Middle frontal gyrus (tissue), 1 donor: Measurements from ENCODE around the gene GAGE12J.
"Not testable (repeated sequence)": the region's sequence is repeated elsewhere in the genome, so short reads cannot be mapped to it uniquely, and the experiment has no call there.

Experiments used
- DNase-seq: peaks from one replicate; pipeline ENCODE4 v3.0.0-alpha.2; 2015; ENCODE audit warnings: low spot score; ENCODE audit errors: extremely low spot score

Gene GAGE12J

DNA sequence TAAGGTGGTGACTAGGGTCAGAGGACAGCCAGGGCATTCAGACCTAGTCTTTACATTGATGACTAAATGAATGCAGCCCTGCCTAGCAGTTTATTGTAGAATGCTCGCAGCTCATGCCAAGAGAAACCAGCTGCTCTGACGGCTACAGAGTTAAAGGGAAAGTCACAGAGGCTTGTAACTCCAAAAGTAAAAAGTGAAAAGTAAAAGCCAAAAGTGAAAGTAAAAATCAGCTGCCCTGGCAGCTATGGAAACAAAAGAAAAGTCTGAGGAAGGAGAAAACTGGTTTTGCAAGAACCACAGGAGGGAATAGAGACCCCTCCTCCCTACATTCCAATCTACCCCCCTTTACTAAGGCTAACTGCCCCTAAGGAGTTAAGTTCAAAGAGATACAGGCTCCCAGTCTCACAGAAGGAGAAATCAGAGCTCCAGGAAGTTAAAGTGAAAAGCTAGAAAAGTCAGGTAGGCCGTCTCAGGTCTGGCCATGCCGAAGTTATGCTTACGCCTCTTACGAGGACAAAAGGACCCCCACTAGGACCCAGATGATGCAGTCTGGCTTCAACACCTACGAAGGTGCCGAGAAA, 12.3 kb upstream of the GAGE12J start:
- no peak for DNase-seq

DNA sequence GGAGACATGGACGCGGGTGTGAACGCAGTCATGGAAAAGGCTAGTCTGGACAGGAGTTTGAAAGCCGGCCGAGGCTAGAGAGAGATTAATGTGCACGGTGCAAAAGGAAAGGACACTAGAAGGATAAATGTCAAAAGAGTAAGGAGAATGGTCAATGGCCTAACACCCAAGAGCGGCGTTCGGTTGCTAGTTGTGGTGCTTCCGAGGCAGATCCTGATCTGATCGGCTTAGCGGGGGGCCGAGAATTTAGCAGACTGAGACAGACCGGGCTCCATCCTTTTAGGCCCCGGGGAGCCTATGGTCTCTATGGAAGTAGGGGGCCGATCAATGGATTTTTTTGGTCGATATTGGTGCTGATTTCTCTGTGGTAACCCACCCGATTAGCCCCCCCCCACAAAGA, 11.5 kb upstream of the GAGE12J start:
- no peak for DNase-seq

- no peak for DNase-seq
Measured at GRCh38 chrX:49312176-49312575, 9.7 kb upstream of the GAGE12J start.

- no peak for DNase-seq
Measured at GRCh38 chrX:49316085-49316484, 5.8 kb upstream of the GAGE12J start.

GRCh38 chrX:49322266-49322665, 429 bp downstream of the GAGE12J start:
- DNase-seq: not testable (repeated sequence)

- not testable (repeated sequence) for DNase-seq
Measured at GRCh38 chrX:49323735-49324134, 1.9 kb downstream of the GAGE12J start.

GRCh38 chrX:49330421-49330820, 8.6 kb downstream of the GAGE12J start:
- DNase-seq: not testable (repeated sequence)

GRCh38 chrX:49331282-49331681, 9.4 kb downstream of the GAGE12J start, which contains the start of gene GAGE13:
Gene GAGE13, plus strand, starts transcription at chrX:49331582. Its CDS starts 1,156 bp downstream, at chrX:49332738.
- DNase-seq: not testable (repeated sequence)

DNA sequence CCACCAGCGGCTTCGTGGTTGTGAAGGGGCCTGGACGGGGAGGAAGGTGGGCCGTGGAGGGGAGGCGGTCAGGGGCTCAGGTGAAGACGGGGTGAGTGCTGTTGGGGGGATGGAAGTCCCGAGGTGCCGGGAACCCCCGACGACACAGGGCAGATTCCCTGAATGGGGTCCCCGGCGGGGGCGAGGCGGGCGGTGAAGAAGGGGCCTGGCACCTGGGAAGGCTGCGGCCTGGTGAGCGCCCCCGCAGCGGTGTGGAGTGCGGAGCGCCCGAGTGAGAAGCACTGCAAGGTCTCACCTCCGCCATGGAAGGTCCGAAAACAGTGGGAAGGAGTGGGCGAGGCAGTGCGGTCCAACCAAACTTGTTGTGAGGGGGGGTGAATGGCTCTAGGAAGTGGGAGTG, 10.0 kb downstream of the GAGE12J start:
- not testable (repeated sequence) for DNase-seq

GRCh38 chrX:49341449-49341848, 19.6 kb downstream of the GAGE12J start:
- DNase-seq: not testable (repeated sequence)

DNA sequence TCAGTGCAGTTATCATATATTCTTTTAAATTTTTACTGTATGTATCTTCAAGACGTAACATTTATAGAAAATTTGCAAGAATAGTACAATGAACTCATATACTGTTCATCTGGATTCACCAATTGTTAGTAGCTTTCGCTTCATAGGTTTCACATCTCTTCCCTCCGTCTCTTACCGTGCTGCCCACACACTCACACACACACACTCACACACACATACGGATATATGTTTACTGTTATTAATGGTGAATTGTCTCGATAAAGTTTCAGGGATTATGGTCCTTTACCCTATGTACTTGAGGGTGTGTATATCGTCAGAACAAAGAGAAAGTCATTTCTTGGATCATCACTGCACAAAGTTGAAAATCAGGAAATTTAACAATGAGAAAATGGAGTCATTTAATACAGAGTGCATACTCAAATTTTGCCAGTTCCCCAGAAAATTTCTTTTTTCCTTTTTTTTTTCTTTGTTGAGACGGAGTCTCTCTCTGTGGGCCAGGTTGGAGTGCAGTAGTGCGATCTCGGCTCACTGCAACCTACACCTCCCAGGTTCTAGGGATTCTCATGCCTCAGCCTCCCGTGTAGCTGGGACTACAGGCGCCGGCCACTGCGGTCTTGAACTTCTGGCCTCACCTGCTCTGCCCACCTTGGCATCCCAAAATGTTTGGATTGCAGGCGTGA, 22.8 kb downstream of the GAGE12J start:
- not testable (repeated sequence) for DNase-seq

DNA sequence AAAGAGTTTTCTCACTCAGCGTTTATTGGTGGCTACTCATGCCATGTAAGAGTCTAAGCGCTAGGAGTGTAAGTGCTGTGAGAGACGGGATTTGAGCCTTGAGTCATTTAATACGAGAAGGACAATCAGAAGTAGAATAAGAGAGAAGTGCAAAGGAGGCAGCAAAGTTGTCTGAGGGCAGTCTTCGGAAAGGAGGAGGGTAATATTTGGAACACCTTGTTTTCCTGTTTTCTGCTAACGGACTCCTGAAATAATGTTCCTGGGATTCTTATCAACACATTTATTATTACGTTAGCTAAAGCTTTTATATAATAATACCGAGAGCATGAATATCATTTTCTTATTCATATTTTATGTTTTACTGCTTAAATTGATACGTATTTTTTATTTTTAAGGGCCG, 23.6 kb downstream of the GAGE12J start:
- not testable (repeated sequence) for DNase-seq

DNA sequence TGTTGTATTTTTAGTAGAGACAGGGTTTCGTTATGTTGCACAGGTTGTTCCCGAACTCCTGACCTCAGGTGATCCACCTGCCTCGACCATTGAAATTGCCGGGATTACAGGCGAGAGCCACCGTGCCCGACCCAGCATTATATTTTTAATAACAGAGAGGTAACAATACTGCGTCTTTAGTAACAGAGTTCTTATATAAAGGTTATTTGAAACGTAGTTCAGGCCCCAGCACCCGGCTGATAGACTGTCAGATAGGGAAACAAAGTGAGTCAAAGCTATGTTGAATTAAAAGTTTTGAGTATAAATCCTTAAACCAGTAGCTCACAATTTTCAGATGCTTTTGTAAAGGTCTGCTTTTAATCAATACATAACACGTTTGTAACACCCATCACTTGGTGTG, 24.3 kb downstream of the GAGE12J start:
- DNase-seq: not testable (repeated sequence)
